ENCODE measurements around the gene LHX1. TPM values are rescaled to one million over a fixed set of nuclear protein-coding genes. Genes with fewer than 3 reads are reported as not detected.
A peak's percentile ranks its signal among the peaks of the same experiment; 100 is the strongest.

Gene LHX1
- total and polyA plus RNA-seq, 10 of the 15 experiments (the other 5 are each of a cell fraction or from before 2014, with no cell fraction given) = not detected

GRCh38 chr17:36947922-36948716, 10.8 kb downstream of the LHX1 start:
- in situ Hi-C loops (cut with MboI) (no loop called here), intact Hi-C loops (cut with micrococcal nuclease; ENCODE audit: unreplicated experiment) (loop anchor here (10.0 kb wide), 1 partner anchor 407 kb away; no protein-coding TSS in a partner anchor)
- Histone ChIP-seq H2AFZ (ENCODE audit: control insufficient read depth, low read depth, low read length) (peak overlapping the region; percentile 79), H3K27ac (ENCODE audit: control insufficient read depth, insufficient read depth) (peak overlapping the region; percentile 13; the same call in 1 of the 2 replicates), H3K4me3 (peak overlapping the region; percentile 72), H3K9me3 (replicated peaks; ENCODE audit: control insufficient read depth, insufficient read depth, low read length) (no peaks in the 10 kb centered on the region), H3K4me1 (ENCODE audit: control insufficient read depth, insufficient read depth, low read length) (peaks cover 14% of the 10 kb centered on the region), H4K20me1 (ENCODE audit: control insufficient read depth, insufficient read depth) (no peaks in the 10 kb centered on the region), H3K27me3 (replicated peaks in 1 of 2; ENCODE audit: control insufficient read depth in 2 of 2, insufficient read depth in 2 of 2, low read length in 1 of 2) (peaks cover 8 to 20% of the 10 kb centered on the region in 2 experiments), H3K36me3 (ENCODE audit: control insufficient read depth in 2 of 2, insufficient read depth in 2 of 2, low read length in 1 of 2) (peaks cover under 1 to 12% of the 10 kb centered on the region in 2 experiments), H3K4me2 (ENCODE audit: control insufficient read depth, insufficient read depth) (peak overlapping the region; percentile 98), H3K9ac (ENCODE audit: control insufficient read depth, insufficient read depth, low read length) (peak overlapping the region; percentile 65), H3K79me2 (ENCODE audit: control insufficient read depth, insufficient read depth, low read length) (peaks cover 37% of the 10 kb centered on the region)
- SMC1A ChIA-PET (ENCODE audit: uncharacterized antibody, unreplicated experiment) = interaction anchor here (0.6 to 1.4 kb wide), 3 partner anchors 16 to 345 kb away, joined by 3 read pairs; no protein-coding TSS in a partner anchor
- CTCF ChIA-PET = interaction anchor here (1.5 kb wide), 1 partner anchor 99 kb away, joined by 7 read pairs; no protein-coding TSS in a partner anchor
- FAIRE-seq = no peak
- POLR2A ChIA-PET = interaction anchor here (1.6 kb wide), 1 partner anchor 347 kb away, joined by 5 read pairs; the partner anchor contains the start of gene MRM1
- TSS peak; percentile 90 for BruUV-seq (replicated peaks)
- no peak; the same call in 2 of the 3 replicates for ATAC-seq
- RAD21 ChIA-PET (ENCODE audit: unreplicated experiment) = no interaction called here
- no peak for TF ChIP-seq MXI1 (IDR thresholded peaks at IDR 0.05; ENCODE audit: low read depth, low read length)
- 0 out of 2 replicates have a peak, but pooled peaks have one; percentile 47 for TF ChIP-seq NBN (IDR thresholded peaks at IDR 0.05)
- no peak for TF ChIP-seq ZNF24 (IDR thresholded peaks at IDR 0.05)
- no peak for TF ChIP-seq RAD51 (IDR thresholded peaks at IDR 0.05)
- TF ChIP-seq CEBPZ (IDR thresholded peaks at IDR 0.05; ENCODE audit: low read depth, low read length) = no peak
- 0 out of 2 replicates have a peak, but pooled peaks have one; percentile 10 for TF ChIP-seq RELB (IDR thresholded peaks at IDR 0.05; ENCODE audit: low read depth)
- 0 out of 4 replicates have a peak, but pooled peaks of 1 of the 2 experiments have one; percentile 20 for TF ChIP-seq CEBPB (IDR thresholded peaks at IDR 0.05; ENCODE audit: borderline replicate concordance in 1 of 2, low read depth in 2 of 2, low read length in 2 of 2)
- no peak for TF ChIP-seq SUPT20H (IDR thresholded peaks at IDR 0.05; ENCODE audit: borderline replicate concordance, control insufficient read depth, low read depth, low read length)
- TF ChIP-seq TAF1 (IDR thresholded peaks at IDR 0.05; ENCODE audit: borderline replicate concordance, low read depth, low read length) = no peak
- TF ChIP-seq MEF2A (IDR thresholded peaks at IDR 0.05; ENCODE audit: insufficient read depth, low read depth, low read length) = no peak
- no peak for TF ChIP-seq JUND (IDR thresholded peaks at IDR 0.05; ENCODE audit: low read depth, low read length)
- TF ChIP-seq TCF3 (IDR thresholded peaks at IDR 0.05; ENCODE audit: borderline replicate concordance, insufficient read depth, low read depth, low read length) = no peak
- 0 out of 2 replicates have a peak, but pooled peaks have one; percentile 30 for TF ChIP-seq EED (IDR thresholded peaks at IDR 0.05; ENCODE audit: low read depth)
- WGBS (ENCODE audit: insufficient coverage, insufficient replicate concordance, low lambda C conversion rate, missing lambda C conversion rate) = 10% methylated on average over 26 of the region's 26 CpGs
- DNase-seq (ENCODE audit: low read depth, low spot score) = no peak

All from GM12878 (cell line).